CD4-positive, alpha-beta T cell treated with Interleukin-15 for 4 hours (primary cell): ENCODE results near the gene DTL.

Experiments used
- DNase-seq: peaks from one replicate; pipeline ENCODE4 v3.0.0-alpha.2; 2020; ENCODE audit warnings: low spot score

Gene DTL

GRCh38 chr1:212035835-212036605 is 472 bp downstream of the DTL start:
- DNase-seq = no peak

- no peak for DNase-seq
These were observed 2.4 kb downstream of the DTL start for GRCh38 chr1:212037900-212038299.

GRCh38 chr1:212039622-212040021 is 4.1 kb downstream of the DTL start:
- DNase-seq = no peak

GRCh38 chr1:212040629-212041412 is 5.3 kb downstream of the DTL start:
- no peak for DNase-seq

GRCh38 chr1:212042436-212042835 is 6.9 kb downstream of the DTL start:
- DNase-seq = no peak

- DNase-seq = no peak
These were observed 9.3 kb downstream of the DTL start for GRCh38 chr1:212044851-212045250.

- DNase-seq = no peak
These were observed 10.4 kb downstream of the DTL start for GRCh38 chr1:212045981-212046380.

- no peak for DNase-seq
These were observed 18.4 kb downstream of the DTL start for GRCh38 chr1:212053993-212054392.

GRCh38 chr1:212055333-212055732 is 19.8 kb downstream of the DTL start:
- DNase-seq = no peak

GRCh38 chr1:212060632-212061472 is 25.3 kb downstream of the DTL start:
- DNase-seq = no peak

GRCh38 chr1:212062832-212063438 is 27.4 kb downstream of the DTL start:
- peak; percentile 40 for DNase-seq

GRCh38 chr1:212067787-212068186 is 32.2 kb downstream of the DTL start:
- no peak for DNase-seq

GRCh38 chr1:212070720-212071302 is 35.3 kb downstream of the DTL start:
- peak; percentile 55 for DNase-seq

GRCh38 chr1:212072047-212072446 is 36.5 kb downstream of the DTL start:
- no peak for DNase-seq

GRCh38 chr1:212073490-212073889 is 37.9 kb downstream of the DTL start:
- DNase-seq = no peak

GRCh38 chr1:212074313-212074712 is 38.8 kb downstream of the DTL start:
- no peak for DNase-seq

- no peak for DNase-seq
These were observed 39.3 kb downstream of the DTL start for GRCh38 chr1:212074856-212075255.

GRCh38 chr1:212077028-212077427 is 41.5 kb downstream of the DTL start:
- no peak for DNase-seq

GRCh38 chr1:212078826-212079225 is 43.3 kb downstream of the DTL start:
- no peak for DNase-seq

- DNase-seq = no peak
These were observed 47.3 kb downstream of the DTL start for GRCh38 chr1:212082765-212083406.

GRCh38 chr1:212089560-212090163 is 54.1 kb downstream of the DTL start:
- DNase-seq = no peak
